Measurements from ENCODE around the gene KRT33B. TPM values are rescaled to one million over a fixed set of nuclear protein-coding genes. Genes with fewer than 3 reads are reported as not detected.

The KRT33B gene
- total RNA-seq, 1 experiment from 2014 or later = not detected

- H3K4me3 Mint-ChIP-seq = no peak overlapping the region
- Histone ChIP-seq H3K79me2 (ENCODE audit: insufficient read depth, low read length) (no peaks in the 10 kb centered on the region), H2BK20ac (ENCODE audit: low read depth, low read length, poor library complexity, severe bottlenecking) (no peak overlapping the region), H2BK5ac (ENCODE audit: insufficient read length, low read length) (no peak overlapping the region), H2AK5ac (ENCODE audit: insufficient read length, low read length) (no peak overlapping the region), H3K4ac (ENCODE audit: low read depth, low read length) (no peak overlapping the region), H3K27me3 (ENCODE audit: insufficient read depth, low read length) (no peaks in the 10 kb centered on the region), H3K14ac (ENCODE audit: insufficient read depth, low read length) (no peak overlapping the region), H3K18ac (ENCODE audit: insufficient read length, low read depth, low read length) (no peak overlapping the region), H3K79me1 (ENCODE audit: insufficient read depth, low read depth, low read length, poor library complexity, severe bottlenecking) (no peaks in the 10 kb centered on the region), H3K56ac (ENCODE audit: insufficient read length, low read depth, low read length) (no peak overlapping the region), H4K5ac (ENCODE audit: insufficient read length, low read depth, low read length) (no peak overlapping the region), H4K8ac (replicated peaks; ENCODE audit: insufficient read length, low read depth, low read length) (no peak overlapping the region), H3K4me1 (ENCODE audit: insufficient read depth, low read length) (no peaks in the 10 kb centered on the region), H3K27ac (ENCODE audit: insufficient read length, low read depth, low read length) (no peak overlapping the region), H3K9ac (ENCODE audit: extremely low read depth, insufficient read length, low read length) (no peak overlapping the region), H3K23ac (ENCODE audit: insufficient read length, low read depth, low read length) (no peak overlapping the region), H2BK15ac (ENCODE audit: low read depth, low read length) (no peak overlapping the region), H2AFZ (ENCODE audit: low read length) (no peak overlapping the region), H2BK12ac (ENCODE audit: insufficient read length, low read depth, low read length) (no peak overlapping the region), H4K20me1 (ENCODE audit: control insufficient read depth, insufficient read depth, insufficient read length) (no peaks in the 10 kb centered on the region), H3T11ph (ENCODE audit: low read length) (no peak overlapping the region), H4K91ac (ENCODE audit: insufficient read length, low read depth, low read length) (no peak overlapping the region), H3K9me3 (ENCODE audit: control insufficient read depth, low read depth, low read length) (no peaks in the 10 kb centered on the region), H3K23me2 (ENCODE audit: insufficient read length, low read depth, low read length, poor library complexity, severe bottlenecking) (no peaks in the 10 kb centered on the region), H3K4me2 (ENCODE audit: insufficient read depth, insufficient read length, low read length) (no peak overlapping the region), H2BK120ac (ENCODE audit: low read depth, low read length, poor library complexity, severe bottlenecking) (no peak overlapping the region)
- DNase-seq = no peak
- no peak overlapping the region for H3K27ac Mint-ChIP-seq
- H3K9me3 Mint-ChIP-seq = no peaks in the 10 kb centered on the region; a peak in 2 of 5 replicates
- H3K36me3 Mint-ChIP-seq (ENCODE audit: insufficient read depth in 1 of 3, low read depth in 3 of 3) = no peaks in the 10 kb centered on the region
- no peaks in the 10 kb centered on the region for H3K4me1 Mint-ChIP-seq
- no CpG with 5 or more reads among the region's 7 CpGs for WGBS (ENCODE audit: extremely low coverage, insufficient read length, low lambda C conversion rate)
- TF ChIP-seq CTCF (conservative IDR thresholded peaks at IDR 0.05) = no peak
- peaks cover 9% of the 10 kb centered on the region for H3K27me3 Mint-ChIP-seq (ENCODE audit: low read depth)
Measured at GRCh38 chr17:41352597-41353366, 16.8 kb downstream of the KRT33B start.

Measured in H9 (cell line).